Measurements from ENCODE around the gene FAM9A.

Gene FAM9A

GRCh38 chrX:8801041-8801599, at the start of gene FAM9A:
Gene FAM9A (minus strand): TSS chrX:8801383. CDS start chrX:8800171, 1,212 bp downstream.
- DNase-seq (ENCODE audit: low spot score): no peak
- TF ChIP-seq CTCF (IDR thresholded peaks at IDR 0.05; ENCODE audit: extremely low read depth, missing control alignments): no peak

- no peak for DNase-seq (ENCODE audit: low spot score)
- TF ChIP-seq CTCF (IDR thresholded peaks at IDR 0.05; ENCODE audit: extremely low read depth, missing control alignments): no peak
Measured at GRCh38 chrX:8850478-8850877, 49.3 kb upstream of the FAM9A start.

DNA sequence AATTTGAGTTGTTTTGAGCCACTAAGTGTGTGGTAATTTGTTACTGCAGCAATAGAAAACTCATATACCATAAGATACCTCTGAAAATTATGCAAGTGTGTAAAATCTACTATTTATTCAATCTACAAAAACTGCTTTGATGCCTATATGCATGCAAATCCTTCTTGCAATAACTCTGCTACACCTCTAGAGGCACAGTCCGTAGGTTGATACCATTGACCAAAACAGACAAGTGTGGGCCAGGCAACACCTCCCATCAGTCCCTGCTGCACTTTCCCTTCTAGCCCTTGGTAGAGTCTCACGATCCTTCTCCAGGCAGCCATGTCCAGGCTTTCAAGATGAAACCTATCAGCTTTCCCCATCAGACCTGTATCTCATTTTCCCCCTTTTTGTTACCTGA, 48.8 kb upstream of the FAM9A start:
- no peak for TF ChIP-seq CTCF (IDR thresholded peaks at IDR 0.05; ENCODE audit: extremely low read depth, missing control alignments)
- no peak for DNase-seq (ENCODE audit: low spot score)

DNA sequence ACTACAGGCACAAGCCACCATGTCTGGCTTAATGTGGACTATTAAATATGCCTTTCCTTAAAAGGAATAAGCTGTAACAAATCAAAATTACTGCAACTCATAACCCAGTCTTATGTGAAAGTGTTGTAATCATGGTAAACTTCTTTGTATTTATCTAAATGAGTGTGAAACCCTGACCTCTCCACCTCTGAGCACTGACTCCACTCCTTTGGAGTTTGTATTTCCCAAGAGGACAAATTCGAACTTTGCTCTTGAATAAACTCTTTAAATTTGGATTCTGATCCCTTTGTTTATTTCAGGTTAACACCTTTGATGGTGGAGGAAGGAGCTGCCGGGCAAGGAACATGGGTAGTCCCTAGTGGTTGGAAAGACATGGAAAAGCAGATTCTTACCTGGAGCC, 48.3 kb upstream of the FAM9A start:
- no peak for DNase-seq (ENCODE audit: low spot score)
- TF ChIP-seq CTCF (IDR thresholded peaks at IDR 0.05; ENCODE audit: extremely low read depth, missing control alignments): no peak

DNA sequence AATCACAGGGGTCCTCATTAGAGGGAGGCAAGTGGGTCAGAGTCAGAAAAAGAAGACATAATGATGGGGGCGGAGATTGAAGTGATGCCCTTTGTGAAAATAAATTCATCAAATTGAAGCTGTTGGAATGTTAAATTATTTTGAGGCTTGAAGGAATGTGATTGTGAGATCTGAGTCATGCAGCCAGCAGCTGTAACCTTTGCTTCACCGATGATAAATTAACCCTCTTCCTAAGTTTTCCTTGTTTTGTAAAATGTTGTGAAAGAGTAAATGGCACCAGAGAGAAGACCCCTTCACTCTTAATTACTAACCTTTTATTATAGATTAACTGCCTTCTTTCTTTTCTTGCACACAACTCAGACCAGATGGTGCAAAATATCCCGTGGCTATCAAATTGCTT, 47.7 kb upstream of the FAM9A start:
- no peak for DNase-seq (ENCODE audit: low spot score)
- TF ChIP-seq CTCF (IDR thresholded peaks at IDR 0.05; ENCODE audit: extremely low read depth, missing control alignments): no peak

DNA sequence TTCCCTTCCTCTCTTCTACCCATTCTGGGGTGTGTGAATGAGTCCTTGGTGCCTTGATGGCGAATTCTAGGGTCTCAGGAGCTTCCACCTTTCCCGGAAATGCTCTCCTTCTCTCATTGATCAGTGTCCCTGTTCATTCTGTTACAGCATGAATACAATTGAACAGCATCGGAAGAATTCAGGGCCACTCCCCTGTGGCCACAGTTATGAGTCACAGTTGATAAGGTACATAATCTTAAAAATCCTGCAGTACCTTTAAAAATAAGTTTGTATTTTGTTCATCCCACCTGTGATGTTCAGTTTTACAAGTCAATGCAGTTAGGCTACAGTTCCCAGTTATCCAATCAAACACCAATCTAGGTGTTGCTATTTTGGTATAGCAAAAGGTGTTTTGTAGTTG, 47.3 kb upstream of the FAM9A start:
- no peak for DNase-seq (ENCODE audit: low spot score)
- no peak for TF ChIP-seq CTCF (IDR thresholded peaks at IDR 0.05; ENCODE audit: extremely low read depth, missing control alignments)

DNA sequence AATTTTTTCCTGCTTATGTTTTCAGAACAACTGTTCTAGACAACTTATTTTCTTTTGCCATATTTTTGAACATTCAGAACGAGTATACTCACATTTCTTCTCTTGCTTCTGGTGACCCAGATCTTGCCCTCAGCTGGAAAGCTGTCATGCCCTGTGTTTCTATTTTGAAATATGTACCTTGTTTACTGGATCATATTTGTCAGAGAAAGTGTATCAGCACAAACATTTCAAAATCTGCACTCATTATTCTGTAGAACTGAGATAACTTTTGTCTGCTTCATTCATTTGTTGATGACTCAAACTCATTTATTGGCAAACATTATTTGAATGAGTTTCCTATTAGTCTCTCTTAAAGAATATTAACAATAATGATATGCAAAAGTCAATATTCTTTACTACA, 46.2 kb upstream of the FAM9A start:
- TF ChIP-seq CTCF (IDR thresholded peaks at IDR 0.05; ENCODE audit: extremely low read depth, missing control alignments): no peak
- no peak for DNase-seq (ENCODE audit: low spot score)
